Suprapubic skin (tissue), 4 donors: ENCODE data around the gene FOXN3.

Experiments
- EP300 ChIP-seq: sonication (generic); formaldehyde crosslinking; IDR thresholded peaks from one replicate; pipeline ENCODE4 v1.6.1; 2017; ENCODE audit warnings: antibody characterized with exemption
- POLR2AphosphoS5 ChIP-seq, 3 donors: sonication (generic); formaldehyde crosslinking; IDR thresholded peaks; one replicate each; pipeline ENCODE4 v1.6.1; 2017; ENCODE audit warnings: antibody characterized with exemption in 3 of 3

DNA sequence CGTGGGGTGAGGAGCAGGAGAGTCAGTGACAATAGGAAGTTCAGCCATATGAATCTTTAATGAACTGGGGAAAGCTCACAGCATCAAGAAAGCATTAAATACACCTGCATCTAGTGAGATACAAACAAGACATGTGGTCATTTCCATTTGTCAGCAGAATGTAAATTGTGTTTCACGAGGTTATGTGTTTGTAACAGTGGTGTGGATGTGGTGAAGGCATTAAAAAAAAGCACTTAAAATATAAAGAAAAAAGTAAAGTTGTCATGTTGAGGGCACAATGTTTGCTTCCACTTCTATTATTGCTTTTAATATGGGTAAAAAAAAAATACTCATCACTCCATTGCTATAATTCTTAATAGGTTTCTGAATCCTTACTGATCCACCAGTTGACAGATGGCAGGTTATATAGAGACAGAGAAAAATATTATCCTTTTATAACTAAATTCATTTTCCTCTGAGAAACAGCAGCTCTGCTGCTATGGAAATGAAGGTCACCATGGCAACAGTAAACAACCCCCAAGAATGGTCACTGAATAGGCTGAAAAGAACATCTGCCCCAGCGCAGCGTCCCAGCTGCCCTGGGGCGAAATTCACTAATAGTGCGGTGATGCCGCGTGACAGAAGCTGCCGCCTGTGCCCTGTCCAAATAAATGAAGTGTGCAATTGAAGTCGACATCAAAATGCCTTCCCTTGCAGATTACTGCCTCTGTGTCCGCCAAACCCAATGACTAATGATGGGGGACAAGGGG, 226.1 kb downstream of the FOXN3 start:
- no peak for TF ChIP-seq EP300
- TF ChIP-seq POLR2AphosphoS5 (IDR thresholded peaks at IDR 0.05): no peak
